ENCODE results near the gene GAREM1.

DNA sequence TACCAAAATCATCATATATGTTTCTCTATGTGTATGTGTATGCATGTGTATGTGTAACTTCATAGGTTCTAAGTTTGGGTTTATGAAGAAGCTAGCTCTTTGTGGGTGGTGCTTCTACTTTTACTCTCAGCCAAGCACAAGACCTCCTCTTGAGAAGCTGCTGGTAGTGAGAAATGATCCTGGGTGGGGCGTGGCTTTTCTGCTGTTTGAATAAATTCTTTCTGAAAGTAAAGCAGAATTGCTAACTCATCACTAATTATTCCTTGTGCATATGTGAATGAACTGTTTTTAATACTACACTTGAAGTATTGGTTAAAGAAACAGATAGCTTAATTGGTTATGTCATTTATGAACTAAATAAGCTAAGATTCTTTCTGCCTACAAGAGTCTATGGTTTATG lies 7.6 kb upstream of the GAREM1 start:
- TF ChIP-seq POLR2A (IDR thresholded peaks at IDR 0.05), result no peak
- TF ChIP-seq, protein P1, sequence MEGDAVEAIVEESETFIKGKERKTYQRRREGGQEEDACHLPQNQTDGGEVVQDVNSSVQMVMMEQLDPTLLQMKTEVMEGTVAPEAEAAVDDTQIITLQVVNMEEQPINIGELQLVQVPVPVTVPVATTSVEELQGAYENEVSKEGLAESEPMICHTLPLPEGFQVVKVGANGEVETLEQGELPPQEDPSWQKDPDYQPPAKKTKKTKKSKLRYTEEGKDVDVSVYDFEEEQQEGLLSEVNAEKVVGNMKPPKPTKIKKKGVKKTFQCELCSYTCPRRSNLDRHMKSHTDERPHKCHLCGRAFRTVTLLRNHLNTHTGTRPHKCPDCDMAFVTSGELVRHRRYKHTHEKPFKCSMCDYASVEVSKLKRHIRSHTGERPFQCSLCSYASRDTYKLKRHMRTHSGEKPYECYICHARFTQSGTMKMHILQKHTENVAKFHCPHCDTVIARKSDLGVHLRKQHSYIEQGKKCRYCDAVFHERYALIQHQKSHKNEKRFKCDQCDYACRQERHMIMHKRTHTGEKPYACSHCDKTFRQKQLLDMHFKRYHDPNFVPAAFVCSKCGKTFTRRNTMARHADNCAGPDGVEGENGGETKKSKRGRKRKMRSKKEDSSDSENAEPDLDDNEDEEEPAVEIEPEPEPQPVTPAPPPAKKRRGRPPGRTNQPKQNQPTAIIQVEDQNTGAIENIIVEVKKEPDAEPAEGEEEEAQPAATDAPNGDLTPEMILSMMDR (IDR thresholded peaks at IDR 0.05), result no peak
